HT-29 (cell line): ENCODE results near the gene LRP1B. TPM values are rescaled to one million over a fixed set of nuclear protein-coding genes. Genes with fewer than 3 reads are reported as not detected.
"Not testable (repeated sequence)": the region's sequence is repeated elsewhere in the genome, so short reads cannot be mapped to it uniquely, and the experiment has no call there.

Experiments used
- DNase-seq: peaks from one replicate; pipeline ENCODE4 v3.0.0-alpha.2; 2015; ENCODE audit warnings: low spot score
- total RNA-seq: library from RNA; depleted of rRNA; stranded (reverse); fragments of >200 nt; shearing (Covaris generic); gene quantifications from 2 replicates; pipeline ENCODE4 v1.2.3, GENCODE V29; 2014

LRP1B gene
- total RNA-seq, 1 experiment from 2014 or later = not detected

GRCh38 chr2:140462990-140463389, 1667.8 kb downstream of the LRP1B start:
- no peak for DNase-seq

GRCh38 chr2:140457483-140457882, 1673.3 kb downstream of the LRP1B start:
- DNase-seq = no peak

- no peak for DNase-seq
Observed at GRCh38 chr2:140455315-140455714, 1675.5 kb downstream of the LRP1B start.

GRCh38 chr2:140454717-140455116, 1676.1 kb downstream of the LRP1B start:
- no peak for DNase-seq

- no peak for DNase-seq
Observed at GRCh38 chr2:140451324-140451723, 1679.5 kb downstream of the LRP1B start.

GRCh38 chr2:140442319-140442718, 1688.5 kb downstream of the LRP1B start:
- no peak for DNase-seq

- DNase-seq = no peak
Observed at GRCh38 chr2:140440815-140441214, 1690.0 kb downstream of the LRP1B start.

- no peak for DNase-seq
Observed at GRCh38 chr2:140436936-140437335, 1693.9 kb downstream of the LRP1B start.

GRCh38 chr2:140427033-140427432, 1703.8 kb downstream of the LRP1B start:
- DNase-seq = not testable (repeated sequence)

GRCh38 chr2:140424471-140424870, 1706.3 kb downstream of the LRP1B start:
- DNase-seq = no peak

- DNase-seq = no peak
Observed at GRCh38 chr2:140422759-140423158, 1708.1 kb downstream of the LRP1B start.

- DNase-seq = no peak
Observed at GRCh38 chr2:140417504-140417903, 1713.3 kb downstream of the LRP1B start.

GRCh38 chr2:140416577-140416976, 1714.2 kb downstream of the LRP1B start:
- no peak for DNase-seq

GRCh38 chr2:140415035-140415434, 1715.8 kb downstream of the LRP1B start:
- DNase-seq = not testable (repeated sequence)

- DNase-seq = no peak
Observed at GRCh38 chr2:140410695-140411094, 1720.1 kb downstream of the LRP1B start.

GRCh38 chr2:140401056-140401455, 1729.8 kb downstream of the LRP1B start:
- DNase-seq = no peak

- DNase-seq = no peak
Observed at GRCh38 chr2:140392824-140393223, 1738.0 kb downstream of the LRP1B start.

- DNase-seq = no peak
Observed at GRCh38 chr2:140384946-140385345, 1745.9 kb downstream of the LRP1B start.

- no peak for DNase-seq
Observed at GRCh38 chr2:140383781-140384180, 1747.0 kb downstream of the LRP1B start.

- no peak for DNase-seq
Observed at GRCh38 chr2:140376686-140377085, 1754.1 kb downstream of the LRP1B start.

GRCh38 chr2:140363131-140363530, 1767.7 kb downstream of the LRP1B start:
- DNase-seq = no peak

- DNase-seq = no peak
Observed at GRCh38 chr2:140362361-140362760, 1768.5 kb downstream of the LRP1B start.

GRCh38 chr2:140359056-140359771, 1771.6 kb downstream of the LRP1B start:
- no peak for DNase-seq

- DNase-seq = no peak
Observed at GRCh38 chr2:140356697-140357096, 1774.1 kb downstream of the LRP1B start.
